Upper lobe of right lung (tissue), 1 donor: ENCODE data around the gene EIF4E. TPM values are rescaled to one million over a fixed set of nuclear protein-coding genes. Genes with fewer than 3 reads are reported as not detected.
"Not testable (repeated sequence)": the region's sequence is repeated elsewhere in the genome, so short reads cannot be mapped to it uniquely, and the experiment has no call there.

ENCODE experiments used
- ATAC-seq: fragments of 200-7000 bp; cut with Tn5 transposase; one replicate; pipeline ENCODE4 v1.9.1; 2020; ENCODE audit warnings: mild to moderate bottlenecking, moderate library complexity
- DNase-seq: peaks from one replicate; pipeline ENCODE4 v3.0.0-alpha.2; 2020
- H3K27ac ChIP-seq: fragments of 200-600 bp; one replicate; pipeline ENCODE4 v1.8.0; 2022
- H3K27me3 ChIP-seq: fragments of 200-600 bp; one replicate; pipeline ENCODE4 v1.8.0; 2022; ENCODE audit warnings: mild to moderate bottlenecking
- H3K36me3 ChIP-seq: fragments of 200-600 bp; one replicate; pipeline ENCODE4 v1.8.0; 2022
- H3K4me1 ChIP-seq: fragments of 200-600 bp; one replicate; pipeline ENCODE4 v1.8.0; 2022
- H3K4me3 ChIP-seq: fragments of 200-600 bp; one replicate; pipeline ENCODE4 v1.8.0; 2022; ENCODE audit warnings: mild to moderate bottlenecking
- H3K9me3 ChIP-seq: fragments of 200-600 bp; one replicate; pipeline ENCODE4 v1.8.0; 2022
- CTCF ChIP-seq: fragments of 200-600 bp; IDR thresholded peaks from one replicate; pipeline ENCODE4 v1.8.0; 2022; ENCODE audit warnings: antibody characterized with exemption
- intact Hi-C: fragments of 100-400 bp; cut with DNase I; formaldehyde crosslinking; loops from one replicate; pipeline ENCODE4 v1.11.0; 2022
- total RNA-seq: library from RNA; stranded (reverse); fragmentation: NEBNext Ultra II Directional; extraction: Animal tissue kit (Norgen Biotek cat#: 25700); gene quantifications from one replicate; pipeline ENCODE4 v1.2.1, GENCODE V29; 2021
- donor health status: DM: no; HTN: yes; CAD: no; lungs with severe emphysema.

Gene EIF4E
- total RNA-seq, 1 donor from 2014 or later: 58.6 TPM

DNA sequence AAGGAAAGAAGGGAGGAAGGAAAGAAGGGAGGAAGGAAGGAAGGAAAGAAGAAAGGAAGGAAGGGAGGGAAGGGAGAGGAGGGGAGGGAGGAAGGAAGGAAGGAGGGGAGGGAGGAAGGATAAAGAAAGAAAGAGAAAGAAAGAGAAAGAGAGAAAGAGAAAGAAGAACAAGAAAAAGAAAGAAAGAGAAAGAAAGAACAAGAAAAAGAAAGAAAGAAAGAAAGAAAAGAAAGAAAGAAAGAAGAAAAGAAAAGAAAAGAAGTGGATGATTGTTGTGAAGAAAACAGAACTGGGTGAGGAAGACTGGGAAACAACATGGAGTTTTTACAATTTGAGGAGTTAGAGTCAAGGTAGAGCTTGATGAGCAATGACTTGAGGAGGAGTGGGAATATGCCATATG lies 78.0 kb downstream of the EIF4E start:
- no peak overlapping the region for H3K27ac ChIP-seq
- no peaks in the 10 kb centered on the region for H3K36me3 ChIP-seq
- ATAC-seq (no peak), DNase-seq (no peak)
- H3K4me3 ChIP-seq: no peak overlapping the region
- no peaks in the 10 kb centered on the region for H3K9me3 ChIP-seq
- intact Hi-C loops: no loop called here
- TF ChIP-seq CTCF: no peak
- H3K4me1 ChIP-seq: no peaks in the 10 kb centered on the region
- H3K27me3 ChIP-seq: no peaks in the 10 kb centered on the region

- no peaks in the 10 kb centered on the region for H3K9me3 ChIP-seq
- H3K27me3 ChIP-seq: no peaks in the 10 kb centered on the region
- TF ChIP-seq CTCF: no peak
- H3K4me3 ChIP-seq: no peak overlapping the region
- DNase-seq: no peak
- no peaks in the 10 kb centered on the region for H3K4me1 ChIP-seq
- no peak for ATAC-seq
- no peaks in the 10 kb centered on the region for H3K36me3 ChIP-seq
- H3K27ac ChIP-seq: no peak overlapping the region
- intact Hi-C loops: no loop called here
These were observed 80.5 kb downstream of the EIF4E start for GRCh38 chr4:98848448-98848847.

DNA sequence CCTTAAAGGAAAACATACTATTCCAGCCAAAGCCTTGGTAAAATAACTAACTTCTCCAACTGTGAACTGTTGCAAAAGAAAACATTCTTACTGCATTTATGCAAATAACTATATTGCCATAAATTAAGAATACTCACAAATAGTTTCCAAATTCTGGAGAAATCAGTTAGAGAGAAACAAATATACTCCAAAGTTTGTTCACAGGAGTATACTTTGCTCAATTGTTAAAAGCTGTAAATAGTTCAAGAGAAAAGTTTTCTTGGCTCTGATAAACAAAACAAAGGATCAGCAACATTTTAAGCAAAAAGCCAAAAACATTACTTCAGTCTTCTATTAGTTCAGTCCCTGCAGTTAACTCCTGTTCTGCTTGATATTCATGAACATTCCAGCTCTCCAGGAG lies 83.0 kb downstream of the EIF4E start:
- ATAC-seq (no peak), DNase-seq (no peak)
- intact Hi-C loops: no loop called here
- no peak for TF ChIP-seq CTCF
- no peaks in the 10 kb centered on the region for H3K9me3 ChIP-seq
- H3K4me3 ChIP-seq: no peak overlapping the region
- no peak overlapping the region for H3K27ac ChIP-seq
- no peaks in the 10 kb centered on the region for H3K36me3 ChIP-seq
- no peaks in the 10 kb centered on the region for H3K4me1 ChIP-seq
- H3K27me3 ChIP-seq: no peaks in the 10 kb centered on the region

DNA sequence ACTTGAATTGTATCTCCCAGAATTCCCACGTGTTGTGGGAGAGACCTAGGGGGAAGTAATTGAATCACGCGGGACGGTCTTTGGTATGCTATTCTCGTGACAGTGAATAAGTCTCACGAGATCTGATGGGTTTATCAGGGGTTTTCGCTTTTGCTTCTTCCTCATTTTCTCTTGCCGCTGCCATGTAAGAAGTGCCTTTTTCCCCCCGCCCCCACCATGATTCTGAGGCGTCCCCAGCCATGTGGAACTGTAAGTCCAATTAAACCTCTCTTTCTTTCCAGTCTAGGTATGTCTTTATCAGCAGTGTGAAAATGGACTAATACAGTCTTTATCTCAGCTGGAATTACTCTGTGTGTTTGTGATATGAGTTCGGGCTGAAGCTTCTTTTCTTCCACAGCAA lies 86.0 kb downstream of the EIF4E start:
- H3K4me1 ChIP-seq, ATAC-seq, H3K27ac ChIP-seq, H3K36me3 ChIP-seq, DNase-seq, H3K4me3 ChIP-seq, H3K27me3 ChIP-seq, H3K9me3 ChIP-seq, intact Hi-C loops: not testable (repeated sequence)

DNA sequence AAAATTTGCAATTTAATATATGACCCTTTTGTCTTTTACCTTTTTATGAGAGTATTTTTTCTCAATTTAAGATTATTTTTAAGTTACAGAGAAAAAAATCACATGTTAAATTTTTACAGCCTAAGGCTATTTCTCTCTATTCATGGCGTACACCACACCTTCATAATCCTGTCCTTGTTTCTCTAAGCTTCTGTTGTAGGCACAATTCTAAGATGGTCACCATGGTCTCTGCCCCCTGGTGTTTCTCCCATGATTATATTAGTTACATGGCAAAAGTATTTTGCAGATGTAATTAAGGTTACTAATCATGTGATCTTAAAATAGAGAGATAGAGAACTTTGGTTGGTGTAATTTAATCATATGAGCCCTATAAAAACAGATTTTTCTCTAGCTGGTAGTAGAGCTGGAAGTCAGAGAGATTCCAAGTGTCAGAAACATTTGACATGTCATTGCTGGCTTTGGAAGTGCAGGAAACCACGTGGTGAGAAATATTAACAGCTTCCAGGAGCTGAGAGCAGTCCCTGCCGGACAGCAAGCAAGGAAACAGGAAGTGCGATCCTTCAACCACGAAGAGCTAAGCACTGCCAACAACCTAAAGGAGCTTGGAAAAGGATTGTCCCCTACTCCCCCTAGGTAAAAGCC lies 89.8 kb downstream of the EIF4E start:
- Histone ChIP-seq H3K9me3 (no peaks in the 10 kb centered on the region), H3K4me3 (no peak overlapping the region), H3K4me1 (no peaks in the 10 kb centered on the region), H3K27ac (no peak overlapping the region), H3K36me3 (no peaks in the 10 kb centered on the region), H3K27me3 (no peaks in the 10 kb centered on the region)
- intact Hi-C loops: no loop called here
- ATAC-seq (peak; percentile 53), DNase-seq (no peak)
- TF ChIP-seq CTCF: no peak

DNA sequence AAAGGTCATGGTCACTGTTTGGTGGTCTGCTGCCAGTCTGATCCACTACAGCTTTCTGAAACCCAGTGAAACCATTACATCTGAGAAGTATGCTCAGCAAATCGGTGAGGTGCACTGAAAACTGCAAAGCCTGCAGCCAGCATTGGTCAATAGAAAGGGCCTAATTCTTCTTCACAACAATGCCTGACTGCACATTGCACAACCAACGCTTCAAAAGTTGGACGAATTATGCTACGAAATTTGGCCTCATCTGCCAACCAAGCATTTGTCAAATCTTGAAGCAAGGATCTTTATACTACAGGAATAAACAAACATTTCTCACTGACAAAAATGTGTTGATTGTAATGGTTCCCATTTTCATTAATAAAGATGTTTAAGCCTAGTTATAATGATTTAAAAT lies 90.4 kb downstream of the EIF4E start:
- no peaks in the 10 kb centered on the region for H3K36me3 ChIP-seq
- H3K4me1 ChIP-seq: no peaks in the 10 kb centered on the region
- no peak overlapping the region for H3K4me3 ChIP-seq
- ATAC-seq (no peak), DNase-seq (no peak)
- no peaks in the 10 kb centered on the region for H3K9me3 ChIP-seq
- intact Hi-C loops: no loop called here
- no peak overlapping the region for H3K27ac ChIP-seq
- TF ChIP-seq CTCF: no peak
- no peaks in the 10 kb centered on the region for H3K27me3 ChIP-seq
